ENCODE results near the gene VARS2.
"Not testable (repeated sequence)": the region's sequence is repeated elsewhere in the genome, so short reads cannot be mapped to it uniquely, and the experiment has no call there.

Gene VARS2

DNA sequence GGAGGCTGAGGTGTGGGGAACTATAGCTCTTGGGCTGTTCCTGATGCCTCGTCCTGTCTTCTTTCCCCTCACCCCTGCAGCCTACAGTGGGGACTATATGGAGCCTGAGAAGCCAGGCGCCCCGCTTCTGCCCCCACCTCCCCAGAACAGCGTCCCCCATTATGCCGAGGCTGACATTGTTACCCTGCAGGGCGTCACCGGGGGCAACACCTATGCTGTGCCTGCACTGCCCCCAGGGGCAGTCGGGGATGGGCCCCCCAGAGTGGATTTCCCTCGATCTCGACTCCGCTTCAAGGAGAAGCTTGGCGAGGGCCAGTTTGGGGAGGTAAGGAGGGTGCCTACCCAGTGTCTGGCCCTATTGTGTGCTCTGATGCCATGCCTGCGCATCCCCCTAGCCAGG lies 17.5 kb upstream of the VARS2 start:
- in situ Hi-C loops (cut with MboI; ENCODE audit: low sequenced_read_pairs) = no loop called here

DNA sequence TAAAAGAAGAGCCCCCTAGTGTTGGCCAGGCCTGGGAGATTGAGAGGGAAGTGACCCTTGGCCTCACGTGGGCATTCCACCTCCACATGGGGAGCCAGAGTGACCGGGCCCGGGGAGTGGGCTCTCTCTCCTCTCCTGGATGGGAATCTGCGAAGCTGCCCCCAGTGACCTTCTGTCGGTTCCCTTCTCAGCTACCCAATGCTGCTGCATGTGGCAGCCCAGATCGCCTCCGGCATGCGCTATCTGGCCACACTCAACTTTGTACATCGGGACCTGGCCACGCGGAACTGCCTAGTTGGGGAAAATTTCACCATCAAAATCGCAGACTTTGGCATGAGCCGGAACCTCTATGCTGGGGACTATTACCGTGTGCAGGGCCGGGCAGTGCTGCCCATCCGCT lies 16.2 kb upstream of the VARS2 start:
- in situ Hi-C loops (cut with MboI; ENCODE audit: low sequenced_read_pairs) = no loop called here

DNA sequence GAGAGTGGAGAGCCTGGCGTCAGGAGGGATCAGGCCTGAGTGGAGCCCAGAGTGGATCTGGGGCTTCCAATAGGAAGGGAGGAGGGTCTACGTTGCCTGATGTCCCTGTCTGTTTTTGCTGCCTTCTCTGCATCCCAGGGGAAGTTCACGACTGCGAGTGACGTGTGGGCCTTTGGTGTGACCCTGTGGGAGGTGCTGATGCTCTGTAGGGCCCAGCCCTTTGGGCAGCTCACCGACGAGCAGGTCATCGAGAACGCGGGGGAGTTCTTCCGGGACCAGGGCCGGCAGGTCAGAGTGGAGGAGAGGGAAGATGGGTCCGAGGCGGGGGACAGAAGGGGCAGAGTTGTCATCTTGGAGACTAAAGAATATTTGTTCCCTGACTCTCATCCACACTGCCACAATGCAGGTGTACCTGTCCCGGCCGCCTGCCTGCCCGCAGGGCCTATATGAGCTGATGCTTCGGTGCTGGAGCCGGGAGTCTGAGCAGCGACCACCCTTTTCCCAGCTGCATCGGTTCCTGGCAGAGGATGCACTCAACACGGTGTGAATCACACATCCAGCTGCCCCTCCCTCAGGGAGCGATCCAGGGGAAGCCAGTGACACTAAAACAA lies 15.2 kb upstream of the VARS2 start:
- in situ Hi-C loops (cut with MboI; ENCODE audit: low sequenced_read_pairs) = no loop called here

DNA sequence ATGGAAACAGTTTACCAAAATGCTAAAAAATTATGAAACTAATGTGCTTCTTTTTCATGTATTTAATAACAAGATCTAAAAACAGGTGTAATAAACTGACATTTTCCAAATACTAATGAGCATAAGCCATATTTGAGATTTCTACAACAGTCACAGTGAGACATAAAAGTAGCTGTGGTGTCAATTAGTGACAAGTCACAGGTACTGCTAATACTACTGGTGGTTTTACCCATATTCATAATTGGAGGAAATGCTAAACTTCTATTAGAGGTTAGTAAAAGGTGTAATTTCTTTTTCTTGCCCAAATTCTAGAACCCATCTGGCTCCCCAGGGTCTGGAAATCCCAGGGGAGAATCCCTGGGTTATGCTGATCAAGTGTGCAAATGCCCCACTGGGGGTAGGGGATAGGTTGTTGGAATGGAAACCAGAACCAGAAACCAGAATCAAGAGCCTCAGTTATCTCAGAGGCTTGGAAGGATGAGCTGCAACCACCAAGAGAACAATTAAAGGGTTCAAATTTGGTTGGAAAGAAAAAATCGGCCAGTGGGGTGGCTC lies 13.1 kb upstream of the VARS2 start:
- in situ Hi-C loops (cut with MboI; ENCODE audit: low sequenced_read_pairs) = no loop called here

DNA sequence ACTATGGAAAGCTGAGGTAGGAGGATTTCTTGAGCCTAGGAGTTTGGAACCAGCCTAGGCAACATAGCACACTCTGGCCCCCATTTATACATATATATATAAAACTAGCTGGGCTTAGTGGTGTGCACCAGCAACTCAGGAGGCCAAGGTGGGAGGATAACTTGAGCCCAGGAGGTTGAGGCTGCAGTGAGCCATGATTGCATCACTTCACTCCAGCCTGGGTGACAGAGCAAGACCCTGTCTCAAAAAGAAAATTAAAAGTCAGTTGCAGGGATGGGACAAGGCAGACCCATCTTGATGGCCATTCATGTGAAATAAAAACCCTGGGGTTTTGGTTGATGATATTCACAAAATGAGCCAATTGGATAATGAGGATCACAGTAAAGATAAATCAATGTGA lies 12.6 kb upstream of the VARS2 start:
- in situ Hi-C loops (cut with MboI; ENCODE audit: low sequenced_read_pairs) = no loop called here

DNA sequence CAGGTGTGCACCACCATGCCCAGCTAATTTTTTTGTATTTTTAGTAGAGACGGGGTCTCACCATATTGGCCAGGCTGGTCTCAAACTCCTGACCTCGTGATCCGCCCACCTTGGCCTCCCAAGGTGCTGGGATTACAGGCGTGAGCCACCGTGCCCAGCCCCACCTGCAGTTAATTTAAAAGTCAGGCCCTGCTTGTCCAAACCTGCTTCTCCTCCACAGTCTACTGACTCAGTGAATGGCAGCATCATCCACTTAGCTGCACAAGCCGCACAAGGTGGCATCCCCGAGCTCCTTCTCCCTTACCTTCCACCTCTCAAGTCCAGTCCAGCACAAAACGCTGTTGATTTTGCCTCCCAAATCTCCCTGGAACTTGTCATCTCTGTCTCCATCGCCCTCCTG lies 11.8 kb upstream of the VARS2 start:
- in situ Hi-C loops (cut with MboI; ENCODE audit: low sequenced_read_pairs) = not testable (repeated sequence)

DNA sequence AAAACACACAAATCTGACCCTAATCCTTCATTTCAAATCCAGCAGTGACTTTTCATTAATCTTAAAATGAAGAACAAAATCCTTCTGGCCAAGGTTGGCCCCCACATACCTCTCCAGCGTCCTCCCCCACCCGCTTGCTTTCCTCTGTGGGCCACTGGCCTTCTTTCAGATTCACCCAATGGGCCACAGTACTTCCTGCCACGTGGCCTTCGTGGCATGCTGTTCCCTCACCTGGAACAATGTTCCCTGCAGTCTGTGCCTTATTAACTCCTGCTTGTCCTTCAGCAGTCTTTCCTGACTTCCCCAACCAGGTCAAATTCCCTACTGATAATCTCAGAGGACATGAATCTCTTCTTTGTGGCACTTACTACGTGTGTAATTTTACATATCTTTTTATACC lies 11.3 kb upstream of the VARS2 start:
- in situ Hi-C loops (cut with MboI; ENCODE audit: low sequenced_read_pairs) = no loop called here

DNA sequence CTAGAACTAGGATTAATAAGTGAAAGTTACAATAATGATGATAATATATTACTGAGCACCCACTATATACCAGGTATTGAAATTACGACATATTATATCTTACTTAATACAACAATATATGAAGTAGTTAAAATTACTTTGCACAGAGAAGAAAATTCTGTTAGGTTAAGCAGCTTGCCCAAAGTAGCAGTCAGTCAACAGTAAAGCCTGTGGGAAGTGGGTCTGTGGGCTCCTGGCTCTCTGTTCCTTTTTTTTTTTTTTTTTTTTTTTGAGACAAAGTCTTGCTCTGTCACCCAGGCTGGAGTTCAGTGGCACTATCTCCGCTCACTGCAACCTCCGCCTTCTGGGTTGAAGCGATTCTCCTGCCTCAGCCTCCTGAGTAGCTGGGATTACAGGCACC lies 10.8 kb upstream of the VARS2 start:
- in situ Hi-C loops (cut with MboI; ENCODE audit: low sequenced_read_pairs) = no loop called here

DNA sequence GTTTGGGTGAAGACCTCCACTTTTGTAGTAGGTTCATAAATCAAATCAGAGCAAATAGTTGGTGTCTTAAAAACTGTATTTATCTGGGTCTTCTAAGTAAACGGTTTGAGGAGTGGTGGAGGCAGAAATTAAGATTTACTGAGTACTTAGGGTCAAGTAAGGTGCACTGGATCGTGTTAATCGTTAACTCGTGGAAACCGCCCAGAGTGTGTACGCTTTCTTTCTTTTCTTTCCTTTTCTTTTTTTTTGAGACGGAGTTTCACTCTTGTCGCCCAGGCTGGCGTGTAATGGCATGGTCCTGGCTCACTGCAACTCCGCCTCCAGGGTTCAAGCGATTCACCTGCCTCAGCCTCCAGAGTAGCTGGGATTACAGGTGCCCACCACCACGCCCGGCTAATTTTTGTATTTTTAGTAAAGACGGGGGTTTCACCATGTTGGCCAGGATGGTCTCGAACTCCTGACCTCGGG lies 6.7 kb upstream of the VARS2 start:
- in situ Hi-C loops (cut with MboI; ENCODE audit: low sequenced_read_pairs) = not testable (repeated sequence)

DNA sequence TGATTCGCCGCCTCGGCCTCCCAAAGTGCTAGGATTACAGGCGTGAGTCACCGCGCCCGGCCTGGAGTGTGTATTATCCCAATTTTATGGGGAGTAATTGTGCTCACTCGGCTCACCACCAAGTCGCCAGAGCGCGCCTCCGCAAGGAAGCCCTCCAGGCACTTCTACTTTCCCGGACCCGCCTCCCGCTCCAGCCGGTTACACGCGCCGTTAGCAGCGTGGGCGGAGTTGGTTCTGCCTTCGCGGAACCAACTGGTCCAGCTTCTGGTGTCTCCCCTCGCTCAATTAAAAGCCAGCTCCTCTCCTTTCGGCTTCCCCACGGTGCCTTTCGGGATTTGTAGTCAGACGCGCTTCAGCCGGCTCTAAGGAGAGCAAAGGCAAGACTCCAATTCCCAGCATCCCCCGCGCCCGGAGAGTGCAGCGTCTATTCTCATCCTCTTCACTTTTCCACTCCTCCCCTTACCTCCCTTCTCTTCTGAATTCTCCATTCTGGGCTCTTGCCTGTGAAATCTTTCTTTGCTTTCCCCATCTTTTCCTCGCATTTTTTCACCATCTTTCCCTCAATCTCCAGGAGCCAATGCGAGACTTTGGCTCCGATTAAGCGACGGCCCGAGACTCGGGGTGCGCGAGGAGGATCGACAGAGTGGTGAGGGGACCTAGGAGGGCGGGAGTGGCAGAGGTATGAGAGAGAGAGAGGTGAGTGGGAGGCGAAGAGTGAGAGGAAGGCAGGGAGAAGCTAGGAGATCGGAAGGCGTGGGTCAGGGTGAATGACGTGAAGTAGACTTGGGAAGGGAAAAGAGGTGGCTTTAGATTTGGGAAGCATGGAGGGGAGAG lies 6.1 kb upstream of the VARS2 start, which contains the start of gene GTF2H4:
Gene GTF2H4, plus strand, starts transcription at position 450 of the 834 bp plus-strand sequence.
- in situ Hi-C loops (cut with MboI; ENCODE audit: low sequenced_read_pairs) = no loop called here

DNA sequence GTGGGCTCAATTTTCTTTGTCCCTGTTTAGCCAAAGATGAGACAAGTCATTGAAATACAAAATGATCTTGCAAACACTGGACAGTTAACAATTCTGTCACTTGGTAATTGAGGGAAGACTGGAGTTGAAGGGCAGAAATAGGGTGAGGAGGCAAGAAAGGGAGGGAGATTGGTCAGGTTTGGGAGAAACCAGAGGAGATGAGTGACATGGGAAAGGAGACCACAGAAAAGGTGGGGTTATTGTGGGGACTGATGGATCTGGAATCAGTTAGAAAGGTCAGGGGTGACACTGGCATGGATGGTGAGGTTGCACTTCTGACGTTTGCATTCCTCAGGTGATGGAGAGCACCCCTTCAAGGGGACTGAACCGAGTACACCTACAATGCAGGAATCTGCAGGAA lies 5.3 kb upstream of the VARS2 start:
- in situ Hi-C loops (cut with MboI; ENCODE audit: low sequenced_read_pairs) = no loop called here

DNA sequence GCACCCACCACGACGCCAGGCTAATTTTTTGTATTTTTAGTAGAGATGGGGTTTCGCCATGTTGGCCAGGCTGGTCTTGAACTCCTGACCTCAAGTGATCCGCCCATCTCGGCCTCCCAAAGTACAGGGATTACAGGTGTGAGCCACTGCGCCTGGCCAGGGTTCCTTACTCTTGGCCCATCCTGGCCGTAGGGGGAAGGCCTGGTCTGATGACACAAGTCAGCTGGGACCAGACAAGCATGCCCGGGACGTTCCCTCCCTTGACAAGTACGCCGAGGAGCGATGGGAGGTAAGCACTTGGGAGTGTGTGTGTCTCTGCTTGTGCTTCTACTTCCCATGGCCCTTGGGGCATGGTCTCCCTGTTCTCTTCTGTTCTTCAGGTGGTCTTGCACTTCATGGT lies 3.6 kb upstream of the VARS2 start:
- in situ Hi-C loops (cut with MboI; ENCODE audit: low sequenced_read_pairs) = not testable (repeated sequence)

DNA sequence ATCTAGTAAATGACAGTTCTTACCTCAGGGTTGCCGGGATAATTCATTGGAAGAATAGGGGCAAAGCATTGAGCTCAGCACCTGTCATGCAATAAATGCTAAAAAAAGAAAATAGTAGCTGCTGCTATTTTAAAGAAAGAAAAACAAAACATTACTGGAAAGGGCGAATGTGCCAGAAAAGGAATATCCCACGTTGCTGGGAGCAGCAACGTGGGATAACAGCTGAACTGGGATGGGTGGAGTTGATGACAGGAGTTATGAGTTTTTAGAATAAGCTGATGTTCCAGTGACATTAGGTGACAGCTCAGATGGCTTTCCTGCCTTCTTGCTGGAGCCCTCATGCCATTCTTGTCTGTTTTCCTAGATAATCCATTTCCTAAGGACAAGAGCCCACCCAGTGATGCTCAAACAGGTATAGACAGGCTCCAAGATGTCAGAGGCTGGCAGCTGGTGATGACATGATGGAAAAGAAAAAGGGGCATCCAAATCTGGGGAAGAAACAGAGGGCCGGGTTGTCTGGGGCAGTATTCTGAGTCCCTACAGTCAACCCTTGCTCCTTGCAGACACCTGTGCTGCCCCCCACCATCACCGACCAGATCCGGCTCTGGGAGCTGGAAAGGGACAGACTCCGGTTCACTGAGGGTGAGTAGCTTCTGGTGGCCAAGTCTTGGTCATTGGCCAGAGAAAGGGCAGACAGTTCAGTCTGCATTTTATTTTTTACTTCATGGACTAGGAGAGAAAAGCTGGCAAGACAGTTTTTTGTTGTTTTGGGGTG lies 1.1 kb upstream of the VARS2 start:
- in situ Hi-C loops (cut with MboI; ENCODE audit: low sequenced_read_pairs) = no loop called here

DNA sequence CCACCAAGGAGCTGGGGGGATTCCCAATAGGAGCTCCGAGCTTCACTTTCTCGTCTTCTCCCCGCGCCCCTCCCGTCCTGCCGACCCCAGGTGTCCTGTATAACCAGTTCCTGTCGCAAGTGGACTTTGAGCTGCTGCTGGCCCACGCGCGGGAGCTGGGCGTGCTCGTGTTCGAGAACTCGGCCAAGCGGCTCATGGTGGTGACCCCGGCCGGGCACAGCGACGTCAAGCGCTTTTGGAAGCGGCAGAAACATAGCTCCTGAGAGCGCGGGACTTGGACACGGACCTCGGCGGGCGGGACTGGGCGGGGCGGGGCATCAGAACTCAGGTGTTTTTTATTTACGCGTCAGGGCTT lies 340 bp upstream of the VARS2 start:
- in situ Hi-C loops (cut with MboI; ENCODE audit: low sequenced_read_pairs) = no loop called here

DNA sequence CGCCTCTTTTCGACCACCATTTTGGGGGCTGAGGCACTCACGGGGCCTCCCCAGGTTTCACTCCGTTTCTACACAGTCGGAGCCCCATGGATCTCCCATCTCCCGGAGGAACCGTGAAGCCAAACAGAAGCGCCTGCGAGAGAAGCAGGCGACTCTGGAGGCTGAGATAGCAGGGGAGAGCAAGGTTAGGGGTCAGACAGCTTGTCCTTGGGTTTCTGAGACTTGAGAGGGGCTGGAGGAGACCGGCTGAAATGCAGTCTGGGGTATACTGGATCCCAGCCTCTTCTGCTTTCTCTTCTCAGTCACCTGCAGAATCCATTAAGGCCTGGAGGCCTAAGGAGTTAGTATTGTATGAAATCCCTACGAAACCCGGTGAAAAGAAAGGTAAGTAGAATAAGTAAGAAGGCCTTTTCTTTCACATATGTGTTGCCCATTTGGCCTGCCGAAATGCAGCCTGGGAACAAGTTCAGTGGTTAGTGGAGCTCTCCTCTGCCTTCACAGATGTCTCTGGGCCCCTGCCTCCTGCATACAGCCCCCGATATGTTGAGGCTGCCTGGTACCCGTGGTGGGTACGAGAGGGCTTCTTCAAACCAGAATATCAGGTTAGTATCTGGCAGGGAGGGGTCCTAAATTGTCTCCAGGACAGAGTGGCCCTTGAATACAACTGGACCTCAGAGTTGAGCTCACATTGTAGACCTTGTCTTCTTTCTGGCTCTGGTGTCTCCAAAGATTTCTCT lies 984 bp downstream of the VARS2 start:
- in situ Hi-C loops (cut with MboI; ENCODE audit: low sequenced_read_pairs) = no loop called here

DNA sequence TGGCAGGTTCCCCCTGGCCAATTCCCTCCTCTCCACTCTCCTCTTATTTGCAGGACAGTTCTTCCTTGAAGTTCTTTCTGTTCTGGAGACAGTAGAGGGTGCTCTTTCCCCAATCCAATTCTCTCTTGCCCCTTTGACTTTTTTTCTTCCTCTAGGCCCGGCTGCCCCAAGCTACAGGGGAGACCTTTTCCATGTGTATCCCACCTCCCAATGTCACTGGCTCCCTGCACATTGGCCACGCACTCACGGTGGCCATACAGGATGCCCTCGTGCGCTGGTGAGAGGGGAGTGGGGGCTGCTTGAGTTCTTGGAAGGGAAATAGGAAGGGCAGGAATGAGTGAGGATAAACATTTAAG lies 1.5 kb downstream of the VARS2 start:
- in situ Hi-C loops (cut with MboI; ENCODE audit: low sequenced_read_pairs) = no loop called here

DNA sequence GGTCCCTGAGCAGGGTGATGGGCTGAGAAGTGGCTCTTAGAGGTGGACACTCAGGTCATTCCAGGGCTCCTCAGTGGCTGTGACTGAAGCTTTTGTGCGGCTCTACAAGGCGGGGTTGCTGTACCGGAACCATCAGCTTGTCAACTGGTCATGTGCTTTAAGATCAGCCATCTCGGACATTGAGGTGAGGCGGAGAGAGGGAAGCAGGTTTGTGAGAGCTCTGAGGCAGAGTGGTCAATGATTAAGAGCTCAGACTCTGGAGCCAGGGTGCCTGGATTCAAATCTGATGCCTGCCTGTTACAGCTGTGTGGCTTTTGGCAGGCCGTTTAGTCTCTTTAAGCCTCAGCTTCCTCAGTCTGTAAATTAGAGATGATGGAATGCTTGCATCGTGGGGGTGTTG lies 3.0 kb downstream of the VARS2 start:
- in situ Hi-C loops (cut with MboI; ENCODE audit: low sequenced_read_pairs) = no loop called here

DNA sequence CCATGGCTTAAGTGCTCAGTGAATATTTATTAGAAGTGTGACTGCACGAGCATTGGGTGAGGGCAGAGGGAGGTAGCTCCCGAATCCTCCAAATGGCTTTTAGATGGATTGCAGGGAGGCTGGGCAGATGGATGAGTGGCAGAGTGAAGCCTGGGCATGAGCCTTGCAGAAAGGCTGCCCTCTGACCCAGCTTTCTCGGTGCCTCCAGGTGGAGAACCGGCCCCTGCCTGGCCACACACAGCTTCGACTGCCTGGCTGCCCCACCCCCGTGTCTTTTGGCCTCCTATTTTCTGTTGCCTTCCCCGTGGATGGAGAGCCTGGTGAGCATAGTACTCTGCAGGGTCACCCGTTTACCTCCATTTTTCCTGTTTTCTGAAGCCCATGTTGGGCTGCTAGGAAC lies 3.4 kb downstream of the VARS2 start:
- in situ Hi-C loops (cut with MboI; ENCODE audit: low sequenced_read_pairs) = no loop called here

DNA sequence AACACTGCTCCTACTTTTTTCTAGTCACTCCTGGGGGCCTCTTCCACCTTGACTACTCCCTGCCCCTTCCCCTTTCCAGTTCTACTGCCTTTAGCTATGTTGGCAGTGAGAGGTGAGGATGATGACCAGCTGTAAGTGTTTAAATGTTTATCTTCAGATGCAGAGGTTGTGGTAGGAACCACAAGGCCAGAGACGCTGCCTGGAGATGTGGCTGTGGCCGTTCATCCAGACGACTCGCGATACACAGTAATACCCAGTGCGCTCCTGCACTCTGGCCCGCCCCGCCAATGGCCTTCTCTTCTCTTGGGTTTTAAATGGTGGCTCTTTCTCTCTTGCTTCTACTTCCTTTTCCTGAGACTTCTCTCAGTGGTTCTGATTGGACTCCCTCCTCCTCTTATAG lies 4.6 kb downstream of the VARS2 start:
- in situ Hi-C loops (cut with MboI; ENCODE audit: low sequenced_read_pairs) = no loop called here

DNA sequence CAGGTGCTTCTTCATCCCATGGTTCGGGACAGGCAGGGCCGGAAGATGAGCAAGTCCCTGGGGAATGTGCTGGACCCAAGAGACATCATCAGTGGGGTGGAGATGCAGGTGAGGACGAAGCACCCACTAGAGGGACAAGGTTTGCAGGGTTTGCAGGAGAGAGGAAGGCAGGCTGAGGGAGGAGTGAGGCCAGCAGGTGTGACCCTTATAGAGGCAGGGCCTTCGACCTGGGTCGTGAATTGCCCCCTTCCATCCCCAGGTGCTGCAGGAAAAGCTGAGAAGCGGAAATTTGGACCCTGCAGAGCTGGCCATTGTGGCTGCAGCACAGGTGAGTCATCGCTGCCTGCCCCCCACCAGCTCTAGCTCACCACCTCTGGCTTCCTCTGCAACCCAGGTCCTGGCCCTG lies 8.4 kb downstream of the VARS2 start:
- in situ Hi-C loops (cut with MboI; ENCODE audit: low sequenced_read_pairs) = no loop called here

DNA sequence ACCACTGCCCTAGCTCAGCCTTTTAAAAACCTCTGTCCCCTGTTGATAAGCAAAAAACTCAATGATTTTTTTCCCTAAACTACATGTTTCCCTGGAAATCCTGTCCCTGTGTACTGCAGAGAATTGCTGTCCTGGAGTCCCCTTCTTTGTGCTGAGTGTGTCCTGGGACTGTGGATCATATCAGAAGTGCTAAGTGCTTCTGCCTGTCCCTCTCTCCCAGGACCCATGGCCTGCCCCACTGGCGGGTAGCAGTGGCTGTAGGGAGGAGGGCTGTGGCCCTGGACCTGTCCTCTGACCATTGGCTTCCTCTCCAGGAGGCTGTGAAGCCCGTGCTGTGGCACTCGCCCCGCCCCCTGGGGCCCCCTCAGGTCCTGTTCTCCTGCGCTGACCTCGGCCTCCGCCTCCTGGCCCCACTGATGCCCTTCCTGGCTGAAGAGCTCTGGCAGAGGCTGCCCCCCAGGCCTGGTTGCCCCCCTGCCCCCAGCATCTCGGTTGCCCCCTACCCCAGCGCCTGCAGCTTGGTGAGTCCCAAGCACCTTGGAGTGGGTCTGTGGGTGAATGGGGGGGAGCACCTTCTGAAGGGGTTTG lies 10.1 kb downstream of the VARS2 start:
- in situ Hi-C loops (cut with MboI; ENCODE audit: low sequenced_read_pairs) = not testable (repeated sequence)

Measured in HL-60/S4 treated with phorbol 12-myristate 13-acetate at 8.2 ng/mL for 4 days and 3 days (cell line).